GM04504 (cell line): ENCODE measurements around the gene FAAP100.

ENCODE experiments used
- DNase-seq: peaks from one replicate; pipeline ENCODE4 v3.0.0-alpha.2; 2012; ENCODE audit warnings: low read depth

The FAAP100 gene

DNA sequence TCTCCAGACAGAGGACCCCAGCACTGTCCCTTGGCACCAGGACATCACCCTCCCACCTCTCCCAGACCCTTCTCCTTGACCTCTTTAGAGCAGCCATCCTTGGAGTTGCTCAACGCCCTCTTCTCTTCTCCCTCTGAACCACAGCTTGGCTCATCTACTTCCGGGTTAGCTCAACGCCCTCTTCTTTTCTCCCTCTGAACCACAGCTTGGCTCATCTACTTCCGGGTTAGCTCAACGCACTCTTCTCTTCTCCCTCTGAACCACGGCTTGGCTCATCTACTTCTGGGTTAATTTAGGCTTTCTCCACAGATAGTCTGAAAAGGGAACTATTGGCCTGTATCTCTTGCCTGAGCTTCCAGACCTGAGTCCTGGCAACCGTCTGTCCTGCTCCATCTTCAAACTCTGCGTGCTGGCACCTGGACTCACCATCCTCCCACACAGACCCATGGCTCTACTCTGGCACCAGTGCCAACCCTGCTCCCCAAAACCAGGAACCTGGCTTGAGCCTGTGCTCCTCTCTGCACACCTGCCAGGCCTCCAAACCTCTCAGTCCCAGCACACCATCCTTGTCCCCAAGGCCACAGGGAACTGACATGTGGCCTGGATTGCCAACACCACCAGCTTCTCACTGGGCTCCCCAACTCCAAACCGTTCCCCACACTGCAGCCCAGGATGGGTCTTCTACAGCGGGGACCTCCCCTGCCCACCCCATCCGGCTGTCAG is 25.3 kb upstream of the FAAP100 start:
- no peak for DNase-seq

DNA sequence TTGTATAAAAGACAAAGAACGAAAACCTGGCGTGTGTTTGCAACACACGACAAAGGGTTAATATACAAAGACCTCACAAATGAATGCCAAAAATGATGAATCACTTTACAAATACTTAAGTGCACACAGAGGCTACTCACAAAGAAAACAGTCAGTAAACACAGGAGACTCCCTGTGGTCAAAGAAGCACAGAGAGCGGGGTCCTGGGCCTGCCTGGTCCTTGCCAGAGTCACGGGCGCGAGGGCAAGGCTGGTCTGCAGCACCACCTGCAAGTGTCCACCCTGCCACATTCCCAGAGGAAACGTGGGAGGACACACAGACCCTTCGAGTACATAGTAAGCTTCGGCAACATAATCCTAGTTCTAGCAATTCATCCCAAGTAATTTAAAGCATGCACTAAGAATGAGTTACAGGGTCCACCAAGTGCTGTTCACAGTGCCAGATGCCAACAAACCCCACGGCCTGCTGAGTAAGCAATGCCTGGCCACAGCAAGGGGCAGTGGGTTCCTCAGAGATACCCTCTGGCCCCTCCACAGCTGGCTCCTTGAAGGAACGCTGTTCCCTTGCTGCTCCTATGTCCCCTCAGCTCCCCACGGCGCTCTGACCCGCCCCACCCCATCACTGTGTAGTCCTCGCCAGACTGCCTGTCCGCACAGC is 24.6 kb upstream of the FAAP100 start:
- no peak for DNase-seq

DNA sequence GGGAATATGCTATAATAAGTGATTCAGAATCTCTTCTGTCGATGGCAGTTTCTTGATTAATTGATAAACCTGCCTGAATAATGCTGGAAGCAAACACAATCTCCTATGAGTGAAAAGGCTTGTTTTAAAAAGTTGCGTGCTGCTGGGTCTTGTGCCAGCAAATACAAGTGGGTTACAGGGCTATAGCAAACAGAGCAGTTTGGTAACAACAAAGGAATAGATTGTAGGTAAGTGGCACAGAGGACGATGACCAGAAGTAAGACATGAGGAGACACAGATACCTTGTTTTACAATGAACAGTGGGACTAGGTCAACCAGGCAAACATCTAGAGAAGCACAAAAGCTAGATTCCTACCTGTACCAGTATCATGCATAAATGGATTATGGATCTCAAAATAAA is 23.7 kb upstream of the FAAP100 start:
- no peak for DNase-seq

DNA sequence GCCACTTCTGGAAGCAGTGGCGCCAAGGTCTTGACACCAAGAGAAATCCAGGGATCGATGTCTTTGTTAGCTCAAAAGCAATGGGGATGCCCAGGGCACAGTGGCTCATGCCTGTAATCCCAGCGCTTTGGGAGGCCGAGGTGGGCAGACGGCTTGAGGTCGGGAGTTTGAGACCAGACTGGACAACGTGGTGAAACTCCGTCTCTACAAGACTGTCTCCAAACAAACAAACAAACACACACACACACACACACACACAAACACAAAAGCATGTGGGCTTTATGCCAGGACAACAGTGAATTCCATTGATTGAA is 22.4 kb upstream of the FAAP100 start:
- DNase-seq = no peak

DNA sequence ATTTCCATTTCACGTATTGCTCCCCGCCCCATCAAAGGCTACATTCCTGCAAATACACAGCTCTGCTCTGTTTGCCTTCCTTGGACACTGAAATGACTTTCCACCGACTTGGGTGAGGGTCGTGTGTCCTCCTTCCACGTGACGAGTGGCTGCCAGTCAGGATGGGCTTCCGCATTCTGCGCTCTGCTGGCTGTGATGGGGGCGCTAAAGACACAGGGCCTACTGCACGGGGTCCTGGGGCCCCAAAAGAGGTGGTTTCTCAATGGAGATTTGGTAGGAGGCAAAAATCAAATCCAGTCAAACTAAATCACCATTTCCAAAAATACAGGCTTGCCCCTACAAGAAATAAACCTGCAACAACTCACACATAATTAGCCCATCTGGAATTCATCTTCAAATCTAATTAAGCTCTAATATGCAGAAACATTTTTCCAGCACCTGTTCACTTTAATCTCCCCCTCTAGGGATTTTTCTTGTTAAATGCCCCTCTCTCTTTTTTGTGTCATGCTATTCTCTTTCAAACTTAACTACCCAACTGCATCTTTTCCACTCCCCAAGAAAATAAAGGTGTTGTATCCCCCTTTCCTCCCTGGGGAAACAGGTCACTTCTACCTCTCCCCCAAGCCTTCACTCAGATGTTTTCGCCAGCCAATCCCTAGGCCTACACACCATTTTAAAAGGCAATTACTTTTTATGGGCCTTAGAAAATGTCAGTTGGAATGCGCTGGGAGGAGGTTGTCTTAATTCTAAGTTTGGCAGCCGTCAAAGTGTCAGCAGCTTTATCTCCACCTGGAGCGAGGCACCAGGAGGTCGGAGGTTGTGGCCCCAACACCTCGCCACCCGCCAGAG is 21.9 kb upstream of the FAAP100 start:
- no peak for DNase-seq

DNA sequence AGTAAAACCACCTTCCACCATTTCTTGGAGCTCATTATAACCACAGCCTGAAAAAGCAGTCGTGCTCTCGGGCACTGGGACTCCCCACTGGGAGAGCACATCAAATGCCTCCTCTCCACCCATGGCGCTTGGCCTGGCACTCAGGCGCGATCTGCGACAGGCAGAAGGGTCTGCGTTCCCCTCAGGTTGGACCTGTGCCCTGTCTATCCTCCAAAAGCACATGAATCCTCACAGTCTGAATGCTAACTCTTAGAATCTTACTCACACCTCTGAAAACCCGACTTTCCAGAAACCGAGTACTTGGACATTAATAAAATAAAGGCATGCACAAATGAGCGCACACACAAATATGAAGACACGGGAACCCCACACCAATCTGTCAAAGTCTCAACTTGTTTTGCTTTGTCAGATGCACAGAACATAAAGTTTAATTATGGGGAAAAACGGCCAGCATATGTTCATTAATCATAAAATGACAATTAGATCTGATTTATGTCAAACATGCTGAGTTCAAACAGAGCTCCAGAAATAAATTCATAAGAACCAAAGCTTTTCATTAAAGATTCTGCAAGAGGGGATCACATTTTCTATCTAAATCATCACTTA is 20.5 kb upstream of the FAAP100 start:
- DNase-seq = no peak

DNA sequence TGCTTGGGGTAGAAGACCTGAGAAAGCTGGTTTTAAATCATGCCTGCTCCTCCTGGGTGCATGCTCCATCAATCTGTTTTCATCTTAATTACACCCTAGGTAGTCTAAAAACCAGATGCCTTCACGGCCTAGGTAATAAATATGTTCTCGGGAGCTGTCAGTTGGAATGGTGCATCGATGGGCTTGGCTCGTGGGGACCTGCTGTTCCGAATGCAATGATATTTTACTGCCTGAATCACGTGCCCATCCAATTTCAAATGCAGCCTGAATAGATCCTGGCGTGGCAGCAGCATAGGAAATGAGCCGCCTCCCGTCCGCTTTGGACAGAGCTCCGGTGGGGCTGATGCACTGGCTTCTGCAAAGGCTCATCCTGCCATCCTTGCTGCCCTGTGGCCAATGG is 18.8 kb upstream of the FAAP100 start:
- DNase-seq = no peak

DNA sequence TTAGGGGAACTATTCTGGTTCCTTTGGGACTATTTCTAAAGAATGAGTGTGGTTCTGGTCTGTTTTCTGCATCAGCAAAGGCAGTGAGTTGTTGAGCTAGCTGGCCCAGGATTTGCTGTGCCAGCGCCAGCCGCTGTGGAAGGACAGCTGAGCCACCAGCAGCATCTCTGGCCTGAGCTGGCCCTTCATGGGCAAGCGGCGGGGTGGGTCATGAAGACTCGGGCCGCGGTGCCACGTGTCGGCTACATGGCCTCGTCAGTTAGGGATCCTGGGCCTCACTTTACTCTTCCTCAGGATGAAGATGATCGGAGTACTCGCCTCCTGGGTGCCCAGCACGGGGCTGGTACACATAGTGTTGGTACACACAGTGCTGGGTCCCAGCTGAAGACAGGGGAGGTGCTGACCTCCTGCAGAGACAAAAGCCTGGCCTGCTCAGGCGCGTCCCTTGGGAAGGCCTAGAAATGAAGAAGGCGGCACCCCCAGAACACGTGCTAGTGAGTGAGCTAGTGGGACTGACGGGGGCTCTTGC is 17.9 kb upstream of the FAAP100 start:
- no peak for DNase-seq

DNA sequence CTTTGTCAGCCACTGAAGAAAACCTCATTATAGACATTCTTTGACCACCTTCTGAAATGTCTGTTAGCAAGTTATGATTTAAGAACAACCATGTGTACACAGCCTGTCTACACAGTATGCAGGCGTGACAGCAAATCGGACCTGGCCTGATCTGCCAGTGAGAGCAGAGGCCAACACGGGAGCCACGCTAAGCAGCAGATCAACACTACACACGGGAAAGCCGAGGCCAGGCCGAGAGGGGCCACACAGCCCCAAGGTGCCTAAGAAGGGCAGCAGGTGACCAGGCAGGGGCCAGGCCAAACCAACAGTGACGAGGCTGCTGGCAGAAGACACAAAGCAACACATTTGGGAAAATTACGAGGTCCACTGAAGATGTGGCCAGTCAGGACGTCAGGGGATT is 16.3 kb upstream of the FAAP100 start:
- no peak for DNase-seq

DNA sequence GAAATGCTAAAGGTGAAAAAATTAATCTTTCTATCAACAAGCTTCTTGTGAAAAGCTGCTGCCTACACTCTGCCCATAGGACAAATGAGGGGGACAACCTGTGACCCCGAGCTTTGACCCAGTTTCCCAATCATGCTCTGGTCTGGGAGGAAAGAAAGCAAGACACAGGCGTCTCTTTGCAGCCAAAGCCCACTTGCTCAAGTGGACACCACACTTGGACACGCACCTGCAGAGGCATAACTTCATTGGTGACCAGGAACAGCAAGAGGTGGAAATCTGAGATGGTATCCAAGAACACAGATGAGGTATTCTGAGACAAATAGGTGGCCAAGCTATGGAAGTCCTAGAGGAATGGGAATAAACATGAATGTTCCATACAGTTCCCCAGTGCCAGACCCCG is 15.0 kb upstream of the FAAP100 start:
- no peak for DNase-seq

DNA sequence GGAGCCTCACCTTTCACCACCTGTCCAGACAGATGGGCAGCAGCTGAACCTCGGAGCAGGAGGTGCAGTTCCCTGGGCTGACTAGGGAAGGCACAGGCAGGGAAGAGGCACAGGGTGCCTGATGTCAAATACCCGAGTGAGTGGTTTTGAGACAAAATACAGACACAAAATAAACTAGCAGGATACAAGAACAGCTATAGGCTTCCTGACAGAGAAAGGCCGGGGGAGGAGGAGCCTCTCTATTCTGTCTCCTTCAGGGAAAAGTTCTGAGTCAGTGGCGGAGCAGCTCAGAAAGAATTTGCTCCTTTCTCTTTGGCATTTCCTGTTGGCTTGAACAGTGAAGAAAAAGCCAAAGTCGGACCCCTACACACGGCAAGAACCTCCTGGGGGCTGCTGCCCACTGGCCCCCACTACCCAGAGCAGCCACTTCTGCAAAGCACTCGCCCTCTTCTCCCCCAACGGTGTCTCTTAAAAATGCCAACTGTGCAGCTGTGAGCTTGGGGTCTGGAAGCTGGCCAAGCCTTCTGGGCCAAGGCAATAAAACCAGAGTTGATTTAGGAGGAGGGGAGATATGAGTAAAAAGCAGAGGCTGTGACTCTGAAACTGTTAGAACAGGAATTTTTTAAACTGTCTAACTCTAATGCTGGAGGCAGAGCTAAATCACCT is 14.4 kb upstream of the FAAP100 start:
- DNase-seq = peak; percentile 88

DNA sequence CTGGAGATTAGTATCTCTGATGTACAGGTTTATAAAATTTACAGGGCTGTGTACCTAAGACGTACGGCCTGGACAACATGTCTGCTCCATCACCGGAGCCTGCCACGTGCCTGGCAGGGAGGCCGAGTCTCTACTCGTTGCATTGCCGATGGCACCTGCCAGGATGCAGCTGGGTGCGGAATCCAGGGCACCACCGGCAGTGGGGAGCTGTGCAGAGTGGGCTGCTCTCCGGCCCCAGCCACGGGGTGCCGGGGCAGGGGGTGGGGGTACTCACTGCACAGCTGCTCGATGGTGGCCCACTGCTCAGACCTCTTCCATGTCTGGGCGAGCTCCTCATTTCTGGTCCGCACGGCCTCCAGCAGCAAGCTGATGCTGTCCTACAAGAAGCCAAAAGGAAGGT is 13.1 kb upstream of the FAAP100 start:
- no peak for DNase-seq

DNA sequence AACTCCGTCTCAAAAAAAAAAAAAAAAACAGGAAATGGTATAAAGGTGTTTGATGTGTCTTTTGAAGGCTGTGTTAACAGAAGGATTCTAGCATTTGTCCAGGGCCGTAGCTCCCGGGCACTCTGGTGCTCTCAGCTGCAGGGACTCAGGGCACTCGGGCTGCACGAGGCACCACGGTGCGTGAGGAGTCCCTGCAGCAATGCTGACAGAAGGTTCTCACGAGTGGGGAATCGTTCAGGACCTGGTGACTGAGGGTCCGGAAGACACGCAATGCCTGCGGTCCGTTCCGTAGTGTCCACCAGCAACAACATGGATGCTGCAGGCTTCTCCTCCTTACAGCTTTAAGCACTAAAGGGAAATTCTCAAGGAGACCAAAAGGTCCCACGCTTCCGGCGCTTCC is 12.6 kb upstream of the FAAP100 start:
- no peak for DNase-seq

DNA sequence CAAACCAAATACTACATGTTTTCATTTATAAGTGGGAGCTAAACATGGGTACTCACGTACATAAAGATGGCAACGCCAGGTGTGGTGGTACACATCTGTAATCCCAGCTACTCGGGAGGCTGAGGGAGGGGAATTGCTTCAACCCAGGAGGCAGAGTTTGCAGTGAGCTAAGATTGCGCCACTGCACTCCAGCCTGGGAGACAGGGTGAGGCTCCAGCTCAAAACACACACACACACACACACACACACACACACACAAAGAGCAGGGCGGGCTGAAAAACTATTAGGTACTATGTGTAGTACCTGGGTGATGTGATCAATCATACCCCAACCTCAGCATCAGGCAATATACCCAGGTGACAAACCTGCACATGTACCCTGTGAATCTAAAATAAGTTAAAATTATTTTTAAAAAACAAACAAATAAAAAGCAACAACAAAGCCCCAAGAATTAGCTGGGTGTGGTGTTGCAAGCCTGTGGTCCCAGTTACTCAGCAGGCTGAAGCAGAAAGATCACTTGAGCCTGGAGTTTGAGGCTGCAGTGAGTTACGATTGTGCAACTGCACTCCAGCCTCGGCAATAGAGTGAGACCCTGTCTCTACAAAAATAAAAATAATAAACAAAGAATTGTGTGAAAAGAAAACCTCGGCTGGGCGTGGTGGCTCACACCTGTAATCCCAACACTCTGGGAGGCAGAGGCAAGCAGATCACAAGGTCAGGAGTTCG is 11.9 kb upstream of the FAAP100 start:
- DNase-seq = no peak

DNA sequence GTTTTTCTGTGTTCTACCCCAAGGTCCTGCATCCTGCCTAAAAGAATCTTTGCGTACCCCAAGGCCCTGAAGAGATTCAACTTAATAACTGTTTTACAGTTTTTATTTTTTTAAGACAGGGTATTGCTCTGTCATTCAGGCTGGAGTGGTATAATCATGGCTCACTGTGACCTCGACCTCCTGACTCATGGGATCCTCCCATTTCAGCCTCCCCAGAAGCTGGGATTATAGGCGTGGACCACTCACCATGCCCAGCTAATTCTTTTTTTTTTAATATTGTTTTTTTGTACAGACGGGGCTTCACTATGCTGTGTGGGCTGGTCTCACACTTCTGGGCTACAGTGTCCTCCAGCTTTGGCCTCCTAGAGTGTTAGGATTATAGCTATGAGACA is 9.3 kb upstream of the FAAP100 start:
- DNase-seq = no peak

DNA sequence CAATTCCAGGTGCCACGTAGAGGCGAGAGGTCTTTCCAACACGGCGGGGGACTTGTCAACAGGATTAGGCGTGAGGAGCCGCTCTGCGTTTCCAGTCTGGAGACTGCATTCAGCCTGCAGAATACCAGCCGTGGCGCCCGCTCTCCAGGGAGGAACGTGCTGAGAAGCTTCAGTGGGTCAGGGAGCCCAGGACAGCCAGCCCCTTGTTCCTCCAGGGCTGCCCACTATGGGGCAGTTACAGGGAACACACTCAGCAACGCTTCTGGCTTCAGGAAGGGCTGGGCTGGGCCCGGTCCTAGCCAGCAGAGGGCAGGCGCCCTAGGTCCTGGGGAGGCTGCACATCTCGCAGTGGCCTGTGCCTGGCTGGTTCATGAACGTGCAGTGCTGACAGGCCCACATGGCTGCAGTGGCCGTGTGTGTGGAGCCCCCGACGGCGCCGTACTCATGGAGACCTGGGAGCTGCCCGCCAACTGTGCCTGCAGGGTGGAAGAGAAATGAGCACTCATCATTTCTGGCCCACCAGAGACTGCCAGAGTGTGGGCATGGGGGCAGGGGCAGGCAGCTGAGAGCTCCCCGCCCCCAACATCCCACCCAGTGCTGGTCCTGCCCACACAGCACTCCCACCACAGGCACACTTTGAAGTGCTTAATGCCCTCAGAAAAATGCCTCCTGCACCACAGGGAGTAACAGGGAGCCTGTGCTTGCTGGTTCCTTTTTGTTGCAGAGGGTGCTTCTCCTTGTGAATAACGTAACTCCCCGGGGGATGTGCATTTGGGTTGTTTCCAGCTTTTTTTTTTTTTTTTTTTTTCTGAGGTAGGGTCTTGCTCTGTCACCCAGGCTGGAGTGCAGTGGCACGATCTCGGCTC is 7.0 kb upstream of the FAAP100 start:
- no peak for DNase-seq

DNA sequence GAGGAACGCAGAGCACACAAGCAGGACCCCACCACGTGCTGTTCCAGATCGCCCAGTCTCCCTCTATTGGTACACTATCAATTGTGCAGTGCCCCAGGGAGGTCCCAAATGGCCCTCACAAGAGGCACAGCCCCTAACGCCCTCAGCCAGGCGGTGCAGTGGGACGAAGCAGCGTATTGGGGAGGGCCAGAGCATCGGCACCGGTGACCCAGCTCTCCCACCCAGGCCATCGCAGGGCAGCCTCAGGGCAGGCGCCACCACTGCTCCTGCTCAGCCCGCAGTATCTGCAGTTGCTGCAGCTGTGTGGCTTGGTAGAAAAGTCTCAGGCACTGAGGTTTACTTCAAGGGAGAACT is 5.9 kb upstream of the FAAP100 start:
- DNase-seq = no peak

DNA sequence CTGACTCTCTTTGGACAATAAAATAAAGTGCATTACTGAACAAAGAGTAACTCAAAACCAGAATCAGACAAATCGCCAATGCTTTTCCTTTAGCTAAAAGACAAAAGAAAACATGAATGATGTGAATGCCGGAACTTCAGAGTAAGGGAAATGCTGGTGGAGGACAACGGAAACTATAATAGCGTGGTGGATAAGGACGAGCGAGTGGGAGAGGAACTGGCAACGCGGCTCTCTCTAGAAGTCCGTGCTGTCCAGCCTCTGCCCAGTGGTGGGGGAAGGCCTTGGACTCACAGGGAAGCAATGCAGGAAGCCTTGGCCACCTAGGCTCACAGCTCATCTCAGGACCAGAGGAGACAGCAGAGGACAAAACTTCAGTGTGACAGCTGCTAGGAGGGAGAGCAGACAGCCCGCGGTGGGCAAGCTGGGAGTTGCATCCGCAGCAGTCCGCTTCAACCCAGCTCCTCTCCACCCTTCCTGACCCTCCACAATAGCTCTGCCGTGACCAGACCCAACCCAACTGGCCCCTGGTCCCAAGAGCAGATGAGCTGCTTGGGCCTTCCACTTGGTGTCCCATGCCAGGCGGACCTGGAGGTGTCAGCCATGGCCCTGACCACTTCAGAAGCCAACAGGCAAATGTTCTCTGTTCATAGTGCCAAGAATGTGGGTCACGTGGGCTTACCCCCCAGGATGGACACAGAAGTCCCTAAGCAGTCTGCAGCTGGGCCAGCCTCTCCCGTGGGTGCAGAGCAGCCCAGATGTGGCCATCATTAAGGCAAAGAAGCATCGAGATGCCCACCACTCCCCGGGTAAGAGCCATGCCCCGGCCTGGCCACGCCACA is 5.3 kb upstream of the FAAP100 start:
- no peak for DNase-seq

DNA sequence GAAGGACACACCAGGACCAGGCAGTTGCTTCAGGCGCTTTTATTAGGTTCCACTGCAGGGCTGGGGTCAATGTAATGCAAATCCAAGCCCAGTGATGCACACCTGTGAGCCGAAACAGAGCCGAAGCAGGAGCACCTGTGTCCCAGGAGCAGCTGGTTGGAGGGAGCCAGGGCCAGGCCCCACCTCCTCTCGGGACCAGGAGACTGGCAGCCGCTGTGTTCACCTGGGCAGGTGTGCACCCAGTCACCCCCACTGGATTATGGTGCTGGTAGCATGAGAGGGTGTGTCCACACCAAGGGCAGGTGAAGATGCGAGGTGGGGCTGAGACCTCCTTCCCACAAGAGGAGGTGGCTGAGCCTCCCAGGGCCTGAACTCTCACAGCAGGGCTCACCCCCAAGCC is 4.7 kb upstream of the FAAP100 start:
- DNase-seq = no peak
